HepG2 (cell line): ENCODE results near the gene DAB1. TPM values are rescaled to one million over a fixed set of nuclear protein-coding genes. Genes with fewer than 3 reads are reported as not detected.

Experiments
- ATAC-seq: fragments of 200-7000 bp; cut with Tn5 transposase; 3 replicates; pipeline ENCODE4 v1.9.1; 2020; ENCODE audit warnings: mild to moderate bottlenecking, moderate library complexity
- BruUV-seq: library from RNA; stranded (reverse); fragments of 400-500 nt; replicated peaks from 2 replicates; lab custom pipeline; 2021; lab: Mats Ljungman, UMichigan
- CTCF ChIA-PET: fragments of 300-600 bp; formaldehyde crosslinking; extraction: SDS; loops from one replicate; lab custom pipeline; 2021; ENCODE audit warnings: low total read pairs, inconsistent platforms, low intra/inter-chr PET ratio; lab: Yijun Ruan, JAX
- POLR2A ChIA-PET: fragments of 350-600 bp; sonication (Branson Sonifier 250); formaldehyde crosslinking; loops from one replicate; lab custom pipeline; 2020; ENCODE audit warnings: antibody characterized with exemption, inconsistent platforms; lab: Yijun Ruan, JAX
- DNase-seq: peaks from one replicate; pipeline ENCODE4 v3.0.0-alpha.2; 2015; ENCODE audit warnings: low spot score
- FAIRE-seq: peaks from 3 replicates; lab custom pipeline; 2011; peaks lifted over from hg19 to GRCh38; lab: Jason Lieb, UNC
- H2AFZ ChIP-seq: one replicate; pipeline ENCODE4 v1.6.1; 2011; ENCODE audit warnings: low read length, inconsistent platforms
- H3K27ac ChIP-seq: fragments of 300-600 bp; 3 replicates; pipeline ENCODE4 v1.8.0; 2011; ENCODE audit warnings: mixed run types, mild to moderate bottlenecking, mixed read lengths, low read length, inconsistent platforms; ENCODE audit not compliant: insufficient read depth; ENCODE audit errors: extremely low read length
- H3K27me3 ChIP-seq, 2 experiments: fragments of 200-600 bp in 1 of 2; 2 replicates in 1 of 2; 3 replicates in 1 of 2; pipeline versions ENCODE4 v1.6.0 to v1.8.0; 2011; ENCODE audit warnings: low read length in 2 of 2, mild to moderate bottlenecking in 2 of 2, moderate library complexity in 2 of 2, inconsistent platforms in 1 of 2; ENCODE audit not compliant: insufficient read depth in 2 of 2, control insufficient read depth in 1 of 2
- H3K36me3 ChIP-seq, 2 experiments: fragments of 200-600 bp in 1 of 2; replicated peaks in 1 of 2; 2 replicates in 1 of 2; 3 replicates in 1 of 2; pipeline versions ENCODE4 v1.5.1 to v1.8.0; 2011; ENCODE audit warnings: low read length in 2 of 2, inconsistent platforms in 1 of 2; ENCODE audit not compliant: insufficient read depth in 2 of 2, control insufficient read depth in 1 of 2
- H3K4me1 ChIP-seq: 2 replicates; pipeline ENCODE4 v1.5.1; 2012; ENCODE audit warnings: low read length, inconsistent platforms; ENCODE audit not compliant: insufficient read depth
- H3K4me2 ChIP-seq: 2 replicates; pipeline ENCODE4 v1.6.0; 2011; ENCODE audit warnings: low read depth, low read length, inconsistent platforms
- H3K4me3 ChIP-seq, 3 experiments: fragments of 200-600 bp in 1 of 3; sonication (generic), shearing (Covaris generic) in 1 of 3; replicated peaks in 1 of 3; 2 replicates each; pipeline ENCODE4 v1.5.1; 2011 to 2016; ENCODE audit warnings: low read length in 3 of 3, inconsistent platforms in 2 of 3, low read depth in 2 of 3, mild to moderate bottlenecking in 2 of 3, control low read depth in 1 of 3, mixed read lengths in 1 of 3; ENCODE audit not compliant: insufficient read depth in 1 of 3
- H3K79me2 ChIP-seq: one replicate; pipeline ENCODE4 v1.6.1; 2011; ENCODE audit warnings: low read length, inconsistent platforms; ENCODE audit not compliant: insufficient read depth
- H3K9ac ChIP-seq: 2 replicates; pipeline ENCODE4 v1.6.0; 2011; ENCODE audit warnings: mild to moderate bottlenecking, low read depth, low read length, inconsistent platforms; ENCODE audit not compliant: insufficient read depth
- H3K9me3 ChIP-seq: 2 replicates; pipeline ENCODE4 v1.5.1; 2012; ENCODE audit warnings: mild to moderate bottlenecking, low read length
- H4K20me1 ChIP-seq: 2 replicates; pipeline ENCODE4 v1.6.0; 2011; ENCODE audit warnings: inconsistent platforms, mild to moderate bottlenecking, low read length, moderate library complexity; ENCODE audit not compliant: insufficient read depth
- STAG1 ChIP-seq: sonication (generic); formaldehyde crosslinking; IDR thresholded peaks from 2 replicates; pipeline ENCODE4 v1.4.0; 2020; ENCODE audit warnings: missing genetic modification reagents
- WGBS: methylation state at CpG from one replicate; pipeline ENCODE4 v1.1.6; 2017; ENCODE audit warnings: low lambda C conversion rate; 5-methylcytosine and 5-hydroxymethylcytosine counted together
- in situ Hi-C: cut with HindIII; loops from 2 replicates; pipeline ENCODE4 v1.10.0; 2017; ENCODE audit warnings: low pct_unique_long_range_greater_than_20kb; ENCODE audit not compliant: extremely low pct_ligation_motif_present
- intact Hi-C: fragments of 100-400 bp; cut with micrococcal nuclease; formaldehyde crosslinking; loops from one replicate; pipeline ENCODE4 v1.10.0; 2022; ENCODE audit not compliant: unreplicated experiment
- polyA plus RNA-seq, 8 experiments: library from polyadenylated mRNA; depleted of rRNA in 3 of 8; stranded (reverse) in 7 of 8; unstranded in 1 of 8; fragments of >200 nt; fragmentation: Illumina TruSeq in 4 of 8; extraction: Trizol in 4 of 8; gene quantifications; 2 replicates each; pipeline versions ENCODE4 v1.2.1 to v1.2.3, GENCODE V29; 2011 to 2016; ENCODE audit warnings: low read depth in 4 of 8, missing spikeins in 1 of 8, mixed read lengths in 1 of 8; ENCODE audit not compliant: insufficient read depth in 1 of 8
- total RNA-seq, 5 experiments: library from RNA; depleted of rRNA; stranded (reverse); fragments of >200 nt; fragmentation: Illumina TruSeq; extraction: Trizol; gene quantifications; 2 replicates each; pipeline ENCODE4 v1.2.3, GENCODE V29; 2016; ENCODE audit warnings: low read depth in 1 of 5
- TF ChIP-seq, protein P1 (sequence below): sonication (generic); formaldehyde crosslinking; IDR thresholded peaks from 2 replicates; pipeline ENCODE4 v1.5.0; 2020; ENCODE audit warnings: mild to moderate bottlenecking, missing genetic modification reagents, moderate library complexity
- TF ChIP-seq, protein P2 (sequence below): sonication (generic); formaldehyde crosslinking; IDR thresholded peaks from 2 replicates; pipeline ENCODE4 v1.8.0; 2022; ENCODE audit warnings: missing genetic modification reagents, mild to moderate bottlenecking, inconsistent platforms, borderline replicate concordance

Gene DAB1
- total and polyA plus RNA-seq, 2 of the 13 experiments (the other 11 are each of a cell fraction or from before 2014, with no cell fraction given): 0.04 to 0.13 TPM

DNA sequence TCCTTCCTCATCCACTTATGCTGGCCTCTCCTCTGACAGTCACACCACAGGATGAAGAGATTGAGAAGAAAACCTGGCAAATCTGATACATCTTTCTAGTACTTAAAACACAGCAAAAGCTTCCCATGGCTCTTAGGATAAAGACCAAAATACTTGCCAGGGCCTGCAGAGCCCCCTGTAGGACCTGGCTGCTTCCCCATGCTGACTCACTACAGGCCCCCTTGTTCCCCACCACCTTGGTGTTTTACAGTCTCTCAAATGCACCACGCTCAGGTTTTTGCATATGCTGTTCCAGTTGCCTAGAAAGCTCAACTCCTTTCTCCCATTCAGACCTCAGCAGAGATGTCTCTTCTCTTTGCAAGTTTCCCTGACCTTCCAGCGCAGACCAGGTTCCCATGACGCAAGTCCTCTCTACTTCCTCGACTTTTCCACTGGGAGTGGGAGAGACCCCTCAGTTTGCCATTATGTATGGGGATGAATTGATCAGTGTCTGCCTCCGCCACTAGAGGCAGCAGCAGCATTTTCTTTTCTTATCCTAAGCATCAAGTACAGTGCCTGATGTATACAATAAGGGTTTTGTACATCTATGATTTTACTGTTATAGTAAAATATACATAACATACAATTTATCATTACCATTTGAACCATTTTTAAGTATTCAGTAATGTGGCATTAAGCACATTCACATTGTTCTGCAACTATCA, 344.3 kb downstream of the DAB1 start:
- Histone ChIP-seq H3K27me3 (no peaks in the 10 kb centered on the region), H3K36me3 (no peaks in the 10 kb centered on the region), H3K4me2 (no peak overlapping the region), H2AFZ (no peak overlapping the region), H3K79me2 (no peaks in the 10 kb centered on the region), H3K27ac (no peak overlapping the region), H4K20me1 (no peaks in the 10 kb centered on the region), H3K4me3 (no peak overlapping the region), H3K9me3 (no peaks in the 10 kb centered on the region), H3K4me1 (no peaks in the 10 kb centered on the region), H3K9ac (no peak overlapping the region)
- POLR2A ChIA-PET: no interaction called here
- intact Hi-C loops: no loop called here
- CTCF ChIA-PET: no interaction called here
- no peak for ATAC-seq
- in situ Hi-C loops: no loop called here
- no peak for FAIRE-seq
- BruUV-seq: no TSS peak
- TF ChIP-seq, protein P1, sequence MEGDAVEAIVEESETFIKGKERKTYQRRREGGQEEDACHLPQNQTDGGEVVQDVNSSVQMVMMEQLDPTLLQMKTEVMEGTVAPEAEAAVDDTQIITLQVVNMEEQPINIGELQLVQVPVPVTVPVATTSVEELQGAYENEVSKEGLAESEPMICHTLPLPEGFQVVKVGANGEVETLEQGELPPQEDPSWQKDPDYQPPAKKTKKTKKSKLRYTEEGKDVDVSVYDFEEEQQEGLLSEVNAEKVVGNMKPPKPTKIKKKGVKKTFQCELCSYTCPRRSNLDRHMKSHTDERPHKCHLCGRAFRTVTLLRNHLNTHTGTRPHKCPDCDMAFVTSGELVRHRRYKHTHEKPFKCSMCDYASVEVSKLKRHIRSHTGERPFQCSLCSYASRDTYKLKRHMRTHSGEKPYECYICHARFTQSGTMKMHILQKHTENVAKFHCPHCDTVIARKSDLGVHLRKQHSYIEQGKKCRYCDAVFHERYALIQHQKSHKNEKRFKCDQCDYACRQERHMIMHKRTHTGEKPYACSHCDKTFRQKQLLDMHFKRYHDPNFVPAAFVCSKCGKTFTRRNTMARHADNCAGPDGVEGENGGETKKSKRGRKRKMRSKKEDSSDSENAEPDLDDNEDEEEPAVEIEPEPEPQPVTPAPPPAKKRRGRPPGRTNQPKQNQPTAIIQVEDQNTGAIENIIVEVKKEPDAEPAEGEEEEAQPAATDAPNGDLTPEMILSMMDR (CRISPR knock-in tag): peak; percentile 25; the same call in 1 of the 2 replicates
- TF ChIP-seq, protein P2, sequence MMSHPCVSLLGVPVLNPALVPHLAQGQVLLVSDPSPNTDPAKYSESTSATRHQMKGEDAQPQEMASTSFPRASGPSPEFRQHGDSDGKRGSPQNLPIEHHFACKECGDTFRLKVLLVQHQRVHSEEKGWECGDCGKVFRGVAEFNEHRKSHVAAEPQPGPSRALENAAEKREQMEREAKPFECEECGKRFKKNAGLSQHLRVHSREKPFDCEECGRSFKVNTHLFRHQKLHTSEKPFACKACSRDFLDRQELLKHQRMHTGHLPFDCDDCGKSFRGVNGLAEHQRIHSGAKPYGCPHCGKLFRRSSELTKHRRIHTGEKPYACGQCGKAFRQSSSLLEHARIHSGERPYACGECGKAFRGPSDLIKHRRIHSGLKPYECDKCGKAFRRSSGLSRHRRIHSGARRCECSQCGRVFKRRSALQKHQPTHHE (CRISPR knock-in tag): no peak
- TF ChIP-seq STAG1: peak; percentile 63
- WGBS: 68% methylated on average over 5 of the region's 5 CpGs
- DNase-seq: no peak
